Psoas muscle (tissue), 8 donors: ENCODE results near the gene OR56B4. TPM values are rescaled to one million over a fixed set of nuclear protein-coding genes. Genes with fewer than 3 reads are reported as not detected.
A peak's percentile ranks its signal among the peaks of the same experiment; 100 is the strongest.

ENCODE experiments used
- ATAC-seq, 4 donors: fragments of 200-7000 bp; cut with Tn5 transposase; one replicate each; pipeline ENCODE4 v1.9.1; 2020; ENCODE audit warnings: moderate library complexity in 3 of 4, mild to moderate bottlenecking in 2 of 4
- DNase-seq, 2 donors: peaks; one replicate each; pipeline ENCODE4 v3.0.0-alpha.2; 2020
- H3K27ac ChIP-seq: fragments of 200-600 bp; one replicate; pipeline ENCODE4 v1.8.0; 2022
- H3K27me3 ChIP-seq, 3 donors: fragments of 200-600 bp in 1 of 3; one replicate each; pipeline versions ENCODE4 v1.6.1 to v1.8.0; 2013 to 2022; ENCODE audit warnings: low read length in 2 of 3, mild to moderate bottlenecking in 2 of 3, moderate library complexity in 1 of 3; ENCODE audit not compliant: insufficient read depth in 3 of 3
- H3K36me3 ChIP-seq, 2 donors: fragments of 200-600 bp in 1 of 2; one replicate each; pipeline versions ENCODE4 v1.6.1 to v1.8.0; 2013 to 2022; ENCODE audit warnings: low read depth in 1 of 2, mild to moderate bottlenecking in 1 of 2, moderate library complexity in 1 of 2; ENCODE audit not compliant: insufficient read depth in 1 of 2
- H3K4me1 ChIP-seq: fragments of 200-600 bp; one replicate; pipeline ENCODE4 v1.8.0; 2022
- H3K4me3 ChIP-seq: fragments of 200-600 bp; one replicate; pipeline ENCODE4 v1.8.0; 2022; ENCODE audit warnings: mild to moderate bottlenecking
- H3K9me3 ChIP-seq: fragments of 200-600 bp; one replicate; pipeline ENCODE4 v1.8.0; 2022
- WGBS, 3 donors: extraction: QIAGEN DNeasy Blood & Tissue Kit; methylation state at CpG; one replicate each; pipeline versions ENCODE4 v1.1.6 to v1.1.7; 2013; 5-methylcytosine and 5-hydroxymethylcytosine counted together
- intact Hi-C, 2 donors: fragments of 100-400 bp; cut with DNase I; formaldehyde crosslinking; loops; one replicate each; pipeline versions ENCODE4 v1.11.0 to v1.14.2; 2022
- polyA plus RNA-seq, 3 donors: library from polyadenylated mRNA; stranded (reverse); fragments of 200-250 nt; gene quantifications; one replicate each; pipeline ENCODE4 v1.2.3, GENCODE V29; 2013
- total RNA-seq, 4 donors: library from RNA; stranded (reverse); fragmentation: NEBNext Ultra II Directional in 2 of 4; extraction: Animal tissue kit (Norgen Biotek cat#: 25700) in 2 of 4; gene quantifications; one replicate each; pipeline versions ENCODE4 v1.2.1 to v1.2.4, GENCODE V29; 2021 to 2023
- TF ChIP-seq, protein P1 (sequence below): fragments of 200-600 bp; IDR thresholded peaks from one replicate; pipeline ENCODE4 v1.8.0; 2022; ENCODE audit warnings: antibody characterized with exemption
- donor health status: healthy with polysubstance abuse.
- donor health status: DM: no; HTN: no; CAD: no; lungs with moderate emphysema.
- donor health status: Bipolar disorder and iron deficiency.
- donor health status: healthy.
- donor health status: DM: yes; HTN: yes; CAD: no.
- donor health status: DM: no; HTN: no; CAD: no.
- donor health status: DM: no; HTN: no; CAD: no.
- donor health status: DM: yes; HTN: yes; CAD: no.

OR56B4 gene
- total and polyA plus RNA-seq, 7 donors, result not detected

DNA sequence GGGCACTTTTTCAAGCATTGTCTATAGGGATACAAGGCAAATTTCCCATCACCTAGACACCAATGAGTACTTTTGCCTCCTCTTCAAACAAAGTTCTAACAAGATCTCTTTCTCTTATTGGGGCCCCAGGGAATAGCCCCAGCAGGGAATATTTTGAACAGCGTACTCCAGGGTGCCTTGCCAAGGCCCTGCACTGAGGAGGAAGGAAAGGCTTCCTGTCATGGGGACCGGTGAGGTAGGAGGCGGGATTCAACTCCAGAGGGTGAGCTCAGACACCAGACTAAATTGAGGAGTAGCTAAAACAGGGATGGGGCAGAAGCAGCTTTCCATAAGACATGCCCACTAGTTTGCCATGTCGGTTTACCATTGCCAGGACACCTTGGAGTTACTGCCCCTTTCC is 28.0 kb upstream of the OR56B4 start:
- 56 to 64% (median 61%) methylated on average over 4 of the region's 4 CpGs for WGBS, 3 donors
- Histone ChIP-seq H3K4me3 (no peak overlapping the region), H3K4me1 (no peaks in the 10 kb centered on the region), H3K9me3 (peaks cover 5% of the 10 kb centered on the region), H3K27me3 (no peaks in the 10 kb centered on the region), H3K36me3 (no peaks in the 10 kb centered on the region), H3K27ac (no peak overlapping the region)
- TF ChIP-seq, protein P1, sequence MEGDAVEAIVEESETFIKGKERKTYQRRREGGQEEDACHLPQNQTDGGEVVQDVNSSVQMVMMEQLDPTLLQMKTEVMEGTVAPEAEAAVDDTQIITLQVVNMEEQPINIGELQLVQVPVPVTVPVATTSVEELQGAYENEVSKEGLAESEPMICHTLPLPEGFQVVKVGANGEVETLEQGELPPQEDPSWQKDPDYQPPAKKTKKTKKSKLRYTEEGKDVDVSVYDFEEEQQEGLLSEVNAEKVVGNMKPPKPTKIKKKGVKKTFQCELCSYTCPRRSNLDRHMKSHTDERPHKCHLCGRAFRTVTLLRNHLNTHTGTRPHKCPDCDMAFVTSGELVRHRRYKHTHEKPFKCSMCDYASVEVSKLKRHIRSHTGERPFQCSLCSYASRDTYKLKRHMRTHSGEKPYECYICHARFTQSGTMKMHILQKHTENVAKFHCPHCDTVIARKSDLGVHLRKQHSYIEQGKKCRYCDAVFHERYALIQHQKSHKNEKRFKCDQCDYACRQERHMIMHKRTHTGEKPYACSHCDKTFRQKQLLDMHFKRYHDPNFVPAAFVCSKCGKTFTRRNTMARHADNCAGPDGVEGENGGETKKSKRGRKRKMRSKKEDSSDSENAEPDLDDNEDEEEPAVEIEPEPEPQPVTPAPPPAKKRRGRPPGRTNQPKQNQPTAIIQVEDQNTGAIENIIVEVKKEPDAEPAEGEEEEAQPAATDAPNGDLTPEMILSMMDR, result no peak
- DNase-seq (no peak), ATAC-seq (no peak)
- intact Hi-C loops, result no loop called here

DNA sequence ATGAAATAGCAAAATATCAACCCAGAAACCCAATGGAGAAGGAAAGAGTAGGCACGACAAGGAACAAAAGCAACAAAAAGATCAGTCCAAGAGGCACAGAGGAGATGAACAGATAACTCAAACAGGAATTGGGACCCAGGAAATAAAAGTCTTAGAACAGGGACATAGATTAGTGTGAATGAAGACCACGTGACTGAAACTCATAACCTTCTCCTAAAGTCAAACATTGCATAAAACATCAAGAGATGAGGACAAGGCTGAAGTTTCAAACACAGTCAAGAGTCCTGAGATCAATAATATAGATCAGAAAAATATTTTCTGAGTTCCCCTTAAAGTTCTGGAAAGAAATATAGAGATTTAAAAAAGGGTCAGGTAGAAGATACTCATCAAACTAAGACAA is 24.4 kb upstream of the OR56B4 start:
- no peaks in the 10 kb centered on the region for H3K36me3 ChIP-seq
- H3K4me1 ChIP-seq, result no peaks in the 10 kb centered on the region
- no peak for ATAC-seq
- H3K9me3 ChIP-seq, result peaks cover 5% of the 10 kb centered on the region
- no peak for DNase-seq
- H3K27me3 ChIP-seq, result no peaks in the 10 kb centered on the region
- intact Hi-C loops, result no loop called here
- WGBS, 3 donors, result 68 to 80% (median 77%) methylated on average over 2 of the region's 2 CpGs
- TF ChIP-seq, protein P1, result no peak
- H3K4me3 ChIP-seq, result no peak overlapping the region
- H3K27ac ChIP-seq, result no peak overlapping the region

DNA sequence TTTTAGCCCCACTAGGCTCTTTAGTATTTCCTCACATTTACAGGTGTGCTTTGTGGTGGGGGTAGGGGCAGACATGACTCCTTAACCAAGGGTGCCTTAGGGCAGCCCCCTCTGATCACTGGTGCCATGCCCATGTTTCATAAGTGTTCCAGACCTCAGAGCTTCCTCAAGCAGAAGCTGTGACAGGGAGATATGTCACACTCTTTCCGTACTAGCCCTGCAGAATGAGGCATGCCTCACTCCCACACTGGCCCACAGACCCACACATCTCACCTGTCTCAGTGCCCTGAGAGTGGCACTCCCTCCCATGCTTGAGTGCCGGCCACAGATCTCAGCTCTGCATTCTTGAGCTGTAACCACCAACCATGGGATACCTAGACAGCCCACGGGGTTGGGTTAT is 22.9 kb upstream of the OR56B4 start:
- no peak overlapping the region for H3K4me3 ChIP-seq
- intact Hi-C loops, result no loop called here
- peak in 1 of 2 donors; percentile 30 for DNase-seq
- peaks cover 5% of the 10 kb centered on the region for H3K9me3 ChIP-seq
- H3K36me3 ChIP-seq, result no peaks in the 10 kb centered on the region
- no peaks in the 10 kb centered on the region for H3K27me3 ChIP-seq
- 80 to 88% (median 87%) methylated on average over 3 of the region's 3 CpGs for WGBS, 3 donors
- TF ChIP-seq, protein P1, result no peak
- H3K4me1 ChIP-seq, result no peaks in the 10 kb centered on the region
- no peak overlapping the region for H3K27ac ChIP-seq
- ATAC-seq, result no peak

DNA sequence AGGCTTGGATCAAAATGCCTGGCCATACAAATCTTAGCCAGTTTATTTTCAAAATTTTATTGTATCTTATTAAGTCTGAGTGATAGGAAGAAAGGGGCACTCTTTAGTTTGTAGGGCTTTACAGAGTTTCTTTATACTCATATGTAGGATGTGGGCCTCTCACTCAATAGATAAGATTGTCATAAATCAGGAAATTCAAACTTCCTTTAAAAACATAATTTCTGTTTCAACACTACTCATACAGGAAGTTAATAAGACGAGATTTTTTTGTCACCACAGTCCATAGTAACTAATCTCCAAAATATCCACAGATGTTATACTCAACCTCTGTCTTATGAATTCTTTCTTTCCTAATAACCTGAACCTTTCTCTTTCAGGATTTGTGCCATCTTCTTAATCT is 13.3 kb upstream of the OR56B4 start:
- Histone ChIP-seq H3K36me3 (no peaks in the 10 kb centered on the region), H3K27ac (no peak overlapping the region), H3K4me1 (no peaks in the 10 kb centered on the region), H3K9me3 (no peaks in the 10 kb centered on the region), H3K4me3 (no peak overlapping the region), H3K27me3 (no peaks in the 10 kb centered on the region)
- ATAC-seq, result no peak
- no peak for DNase-seq
- intact Hi-C loops, result no loop called here
- WGBS, 3 donors, result 30 to 44% (median 41%) methylated on average over 1 of the region's 1 CpG
- TF ChIP-seq, protein P1, result no peak

DNA sequence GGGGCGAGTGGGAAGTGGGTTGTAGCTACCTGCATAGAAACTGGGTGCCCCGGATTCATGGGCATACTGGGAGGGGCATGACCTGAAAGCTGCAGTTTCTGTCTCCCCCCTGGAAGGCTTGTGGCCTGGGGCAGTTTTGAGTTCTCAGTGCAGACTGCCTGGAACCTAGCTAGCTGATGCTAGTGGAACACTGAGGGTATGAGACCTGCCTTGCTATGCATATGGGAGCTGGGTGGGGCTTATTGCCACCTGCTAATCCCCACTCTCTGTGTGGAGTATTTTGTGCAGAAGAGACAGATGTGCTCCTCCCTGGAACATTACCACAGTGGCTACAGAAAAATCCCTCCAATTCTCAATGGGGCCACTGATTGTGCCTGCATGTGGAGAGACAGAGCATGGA is 11.7 kb upstream of the OR56B4 start:
- H3K27me3 ChIP-seq, result no peaks in the 10 kb centered on the region
- H3K36me3 ChIP-seq, result no peaks in the 10 kb centered on the region
- H3K27ac ChIP-seq, result no peak overlapping the region
- H3K4me1 ChIP-seq, result no peaks in the 10 kb centered on the region
- 73 to 75% (median 73%) methylated on average over 2 of the region's 2 CpGs for WGBS, 3 donors
- DNase-seq, result no peak
- no peak overlapping the region for H3K4me3 ChIP-seq
- no peaks in the 10 kb centered on the region for H3K9me3 ChIP-seq
- TF ChIP-seq, protein P1, result no peak
- ATAC-seq, result no peak
- intact Hi-C loops, result no loop called here
